GM18507 (cell line): Measurements from ENCODE around the gene MEA1.

Source experiments
- DNase-seq: peaks from one replicate; pipeline ENCODE4 v3.0.0; 2011; ENCODE audit warnings: low read depth; ENCODE audit not compliant: insufficient read length; ENCODE audit errors: extremely low spot score
- FAIRE-seq: peaks from 2 replicates; lab custom pipeline; 2011; peaks lifted over from hg19 to GRCh38; lab: Jason Lieb, UNC

Gene MEA1

GRCh38 chr6:42981836-42982235 lies 31.9 kb downstream of the MEA1 start:
- no peak for DNase-seq
- no peak for FAIRE-seq

- DNase-seq (no peak), FAIRE-seq (no peak)
These were observed 34.1 kb downstream of the MEA1 start for GRCh38 chr6:42979523-42980177.

- DNase-seq (peak; percentile 86), FAIRE-seq (peak; percentile 95)
These were observed 34.8 kb downstream of the MEA1 start, which contains the start of gene PEX6 for GRCh38 chr6:42978839-42979522. TSS of gene PEX6 (minus strand) at chr6:42979181. CDS start at chr6:42979150, 31 bp downstream.

DNA sequence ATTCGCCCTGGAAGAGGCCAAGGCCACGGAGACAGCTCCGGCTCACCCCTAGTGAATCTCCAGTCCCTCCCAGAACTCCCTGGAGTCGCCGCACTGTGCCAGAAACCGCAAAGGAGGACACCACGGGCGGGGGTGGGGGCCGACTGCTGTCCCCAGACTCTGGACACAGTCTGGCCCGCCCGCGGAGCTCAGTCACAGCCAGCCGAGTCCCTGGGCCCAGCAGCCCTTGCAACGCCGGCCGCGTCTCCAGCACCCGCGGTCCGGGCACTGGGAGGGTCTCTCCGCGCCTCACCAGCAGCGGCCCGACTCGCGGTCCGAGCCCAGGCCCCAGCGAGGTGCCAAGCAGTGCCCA lies 35.3 kb downstream of the MEA1 start:
- no peak for DNase-seq
- no peak for FAIRE-seq

- FAIRE-seq (no peak), DNase-seq (no peak)
These were observed 38.7 kb downstream of the MEA1 start for GRCh38 chr6:42974919-42975505.

DNA sequence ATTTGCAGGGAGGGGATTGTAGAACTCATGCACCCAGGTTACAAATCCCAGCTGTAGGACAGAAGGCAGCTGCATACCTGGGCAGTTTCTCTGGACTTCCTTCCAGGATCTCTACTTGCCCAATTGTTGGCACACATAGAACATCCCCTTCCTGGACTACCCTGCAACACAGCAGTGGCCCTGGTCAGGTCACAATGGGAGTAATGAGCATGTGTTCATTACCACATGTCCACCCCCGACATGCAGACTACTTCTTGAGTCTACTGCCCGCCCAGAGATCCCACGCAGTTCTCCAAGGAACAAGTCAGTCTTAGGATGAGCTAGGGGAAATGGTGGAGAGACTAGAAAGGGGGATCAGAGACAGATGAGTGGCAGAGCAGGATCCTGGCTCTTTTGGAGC lies 39.8 kb downstream of the MEA1 start:
- DNase-seq (no peak), FAIRE-seq (no peak)

GRCh38 chr6:42971746-42972327 lies 41.9 kb downstream of the MEA1 start:
- no peak for DNase-seq
- FAIRE-seq, result no peak

- FAIRE-seq (no peak), DNase-seq (no peak)
These were observed 42.7 kb downstream of the MEA1 start for GRCh38 chr6:42970871-42971612.

- FAIRE-seq (no peak), DNase-seq (no peak)
These were observed 43.8 kb downstream of the MEA1 start for GRCh38 chr6:42969934-42970333.

DNA sequence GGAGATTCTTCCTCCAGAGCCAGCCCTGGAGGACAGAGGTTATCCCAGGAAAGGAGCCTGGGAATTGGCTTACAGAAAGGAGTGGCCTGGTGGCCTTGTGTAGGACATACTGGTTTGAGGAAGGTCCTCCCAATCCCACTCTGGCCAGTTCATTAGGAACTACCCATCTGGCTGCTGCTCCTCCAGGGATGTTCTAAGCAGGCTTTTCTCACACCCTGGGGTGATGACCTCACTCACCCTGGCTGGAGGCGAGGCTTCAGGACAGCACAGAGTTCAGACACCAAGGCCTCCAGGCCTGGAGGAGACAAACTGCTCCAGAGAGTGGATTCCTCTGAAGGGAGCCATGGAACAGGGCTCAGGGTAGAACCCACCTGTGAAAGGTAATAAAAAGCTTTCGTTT lies 44.3 kb downstream of the MEA1 start:
- no peak for DNase-seq
- FAIRE-seq, result no peak

GRCh38 chr6:42968783-42969182 lies 45.0 kb downstream of the MEA1 start:
- FAIRE-seq, result no peak
- DNase-seq, result no peak

GRCh38 chr6:42968126-42968701 lies 45.5 kb downstream of the MEA1 start:
- FAIRE-seq (no peak), DNase-seq (no peak)

- FAIRE-seq (no peak), DNase-seq (no peak)
These were observed 46.5 kb downstream of the MEA1 start for GRCh38 chr6:42967228-42967627.

DNA sequence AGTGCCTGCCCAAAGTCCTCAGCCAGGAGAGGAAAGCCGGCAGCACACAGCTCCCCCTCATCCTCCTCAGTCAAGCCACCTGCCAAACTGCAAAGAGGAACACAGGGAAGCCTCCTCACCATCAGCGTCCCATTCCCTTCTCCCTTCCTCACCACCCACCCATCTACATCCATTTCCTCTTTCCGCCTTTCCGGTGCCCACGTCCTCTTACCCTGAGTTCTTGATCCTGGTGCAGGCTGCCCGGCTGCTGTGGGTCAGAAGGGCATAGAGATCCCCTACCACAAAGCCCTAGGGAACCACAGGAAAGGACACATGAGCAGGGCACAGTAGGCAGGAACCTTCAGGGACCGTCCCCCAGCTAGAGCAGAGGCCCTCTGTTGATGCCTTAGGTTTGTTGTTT lies 47.2 kb downstream of the MEA1 start:
- FAIRE-seq, result no peak
- no peak for DNase-seq

DNA sequence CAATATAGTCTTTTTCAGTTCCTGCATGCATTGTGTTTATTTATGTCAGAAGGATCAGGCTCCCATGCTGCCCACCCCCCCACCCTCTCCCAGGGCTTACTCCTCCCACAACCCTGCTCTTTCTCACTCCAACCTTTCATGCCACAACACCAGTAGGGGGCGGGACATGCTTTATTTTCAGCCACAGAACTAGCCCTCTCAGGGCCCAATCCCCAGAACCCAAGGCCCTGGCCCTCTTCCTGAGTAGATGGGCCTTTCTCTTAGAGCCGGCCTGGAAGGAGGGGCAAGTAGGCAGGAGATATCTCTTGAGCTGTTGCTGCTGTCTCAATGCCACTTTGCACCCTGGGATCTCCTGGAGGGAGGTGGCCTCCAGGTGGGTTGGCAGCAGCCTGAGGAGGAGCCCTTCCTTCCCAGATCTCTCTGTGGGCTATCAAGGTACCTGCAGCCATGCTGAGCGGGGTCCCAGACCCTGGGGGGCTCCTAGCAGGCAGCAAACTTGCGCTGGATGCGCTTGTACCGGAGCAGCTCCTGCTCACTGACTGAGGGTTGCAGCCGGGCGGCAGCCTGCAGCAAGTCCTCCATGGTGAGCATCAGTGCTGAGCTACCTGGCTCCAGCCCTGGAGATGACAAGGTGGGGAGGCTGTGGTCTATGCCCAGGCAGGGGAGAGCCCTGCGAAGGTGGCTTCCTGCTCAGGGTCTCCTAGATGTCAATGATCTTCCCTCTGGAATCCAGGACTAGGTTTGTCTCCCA lies 49.7 kb downstream of the MEA1 start:
- DNase-seq (no peak), FAIRE-seq (no peak)

DNA sequence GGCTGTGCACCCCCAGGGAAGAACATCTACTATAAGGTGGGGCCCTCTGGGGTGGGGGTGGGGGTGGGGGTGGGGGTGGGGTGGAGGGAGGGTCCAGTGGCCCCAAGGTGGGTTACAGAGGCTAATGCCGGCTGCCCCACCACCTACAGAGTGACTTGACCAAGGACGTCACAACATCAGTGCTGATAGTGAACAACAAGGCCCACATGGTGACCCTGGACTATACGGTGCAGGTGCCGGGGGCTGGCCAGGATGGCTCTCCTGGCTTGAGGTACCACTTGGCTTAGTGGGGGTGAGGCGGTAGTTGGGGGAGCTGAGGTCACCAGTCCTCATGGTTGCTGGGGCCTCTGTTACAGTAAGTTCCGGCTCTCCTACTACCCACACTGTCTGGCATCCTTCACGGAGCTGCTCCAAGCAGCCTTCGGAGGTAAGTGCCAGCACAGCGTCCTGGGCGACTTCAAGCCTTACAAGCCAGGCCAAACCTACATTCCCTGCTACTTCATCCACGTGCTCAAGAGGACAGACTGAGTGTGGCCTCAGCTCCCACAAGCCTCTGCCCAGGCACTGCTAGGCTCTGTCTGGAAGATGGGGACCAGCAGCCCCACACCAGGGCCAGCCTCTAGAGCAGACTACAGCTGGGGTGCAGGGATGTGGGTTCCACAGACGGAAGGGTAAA lies 50.4 kb downstream of the MEA1 start:
- FAIRE-seq (no peak), DNase-seq (no peak)

- DNase-seq (no peak), FAIRE-seq (no peak)
These were observed 51.1 kb downstream of the MEA1 start for GRCh38 chr6:42962502-42963178.

DNA sequence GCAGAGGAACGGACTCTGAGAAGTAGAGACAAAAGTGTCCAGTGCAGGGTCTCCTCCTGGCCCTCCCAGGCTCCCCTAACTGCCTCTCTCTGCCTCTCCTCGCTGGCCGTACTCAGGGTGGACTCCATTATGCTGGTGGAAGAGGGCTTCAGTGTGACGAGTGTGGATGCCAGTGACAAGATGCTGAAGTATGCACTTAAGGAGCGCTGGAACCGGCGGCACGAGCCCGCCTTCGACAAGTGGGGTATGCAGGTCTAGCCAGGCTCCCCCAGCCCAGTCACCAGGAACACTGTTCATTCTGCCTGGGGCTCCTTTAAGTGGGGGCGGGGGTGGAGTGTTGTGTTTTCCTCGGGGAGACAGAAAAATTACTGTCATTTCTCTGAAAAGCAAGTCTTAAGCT lies 51.6 kb downstream of the MEA1 start:
- DNase-seq (no peak), FAIRE-seq (no peak)
